Stomach smooth muscle (tissue), 2 donors: ENCODE measurements around the gene NHSL2.

ENCODE experiments used
- H3K27ac ChIP-seq: one replicate; pipeline ENCODE4 v1.7.0; 2013; ENCODE audit warnings: mild to moderate bottlenecking, low read length, inconsistent platforms
- H3K27me3 ChIP-seq, 2 donors: one replicate each; pipeline ENCODE4 v1.7.0; 2013; ENCODE audit warnings: low read length in 2 of 2; ENCODE audit not compliant: insufficient read depth in 2 of 2, control insufficient read depth in 1 of 2
- H3K36me3 ChIP-seq, 2 donors: one replicate each; pipeline ENCODE4 v1.7.0; 2013; ENCODE audit warnings: low read length in 2 of 2; ENCODE audit not compliant: control insufficient read depth in 2 of 2, insufficient read depth in 2 of 2
- H3K4me1 ChIP-seq: one replicate; pipeline ENCODE4 v1.7.0; 2013; ENCODE audit warnings: low read length; ENCODE audit not compliant: control insufficient read depth, insufficient read depth
- H3K4me3 ChIP-seq, 2 donors: one replicate each; pipeline ENCODE4 v1.7.0; 2013; ENCODE audit warnings: low read length in 2 of 2
- H3K9ac ChIP-seq, 2 donors: one replicate each; pipeline ENCODE4 v1.7.0; 2013; ENCODE audit warnings: low read length in 2 of 2, mild to moderate bottlenecking in 1 of 2
- H3K9me3 ChIP-seq, 2 donors: one replicate each; pipeline ENCODE4 v1.7.0; 2013; ENCODE audit warnings: low read length in 2 of 2; ENCODE audit not compliant: control insufficient read depth in 2 of 2
- donor health status: healthy.
- donor health status: Pancreatic carcinoma.

NHSL2 gene

DNA sequence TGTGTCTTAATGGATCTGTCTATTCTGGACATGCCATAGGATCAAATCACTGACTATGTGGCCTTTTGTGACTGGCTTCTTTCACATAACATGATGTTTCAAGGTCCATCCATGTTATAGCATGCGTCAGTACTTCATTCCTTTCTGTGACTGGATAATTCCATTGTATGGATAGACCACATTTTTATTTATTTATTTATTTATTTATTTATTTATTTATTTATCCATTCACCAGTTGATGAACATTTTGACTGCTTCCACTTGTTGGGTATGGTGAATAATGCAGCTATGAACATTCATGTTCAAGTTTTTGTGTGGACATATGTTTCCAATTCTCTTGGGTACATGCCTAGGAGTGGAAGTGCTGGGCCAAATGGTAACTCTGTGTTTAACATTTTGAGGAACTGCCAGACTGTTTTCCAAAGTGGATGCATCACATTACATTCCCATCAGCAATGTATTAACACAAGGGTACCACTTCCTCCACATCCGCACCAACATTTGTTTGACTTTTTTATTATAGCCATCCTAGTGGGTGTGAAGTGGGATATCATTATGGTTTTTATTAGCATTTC is 207.1 kb downstream of the NHSL2 start:
- peaks cover 0 to 3% of the 10 kb centered on the region in 2 donors for H3K27me3 ChIP-seq
- H3K9me3 ChIP-seq: no peaks in the 10 kb centered on the region
- no peaks in the 10 kb centered on the region for H3K36me3 ChIP-seq
- H3K27ac ChIP-seq: no peak overlapping the region
- H3K4me1 ChIP-seq: peaks cover 26% of the 10 kb centered on the region
- H3K4me3 ChIP-seq: no peak overlapping the region
- H3K9ac ChIP-seq: no peak overlapping the region

DNA sequence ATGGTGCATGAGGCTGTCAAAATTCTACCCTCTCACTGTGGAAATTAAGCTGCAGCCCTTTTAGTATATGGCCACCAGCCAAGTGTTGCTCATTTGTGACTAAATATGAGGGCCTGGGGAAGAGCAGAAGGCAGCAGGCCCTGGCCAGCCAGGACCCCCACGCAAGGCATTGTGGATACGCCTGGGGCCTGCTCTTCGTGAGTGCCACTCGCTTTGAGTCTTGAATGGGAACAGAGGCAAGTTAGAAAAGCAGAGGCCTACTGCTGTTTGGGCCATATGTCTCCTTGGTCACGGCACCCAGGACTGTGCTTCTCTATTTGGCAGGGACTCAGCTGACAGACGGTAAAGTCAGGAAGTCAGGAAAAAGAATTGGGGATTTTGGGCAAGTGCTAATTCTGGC is 210.2 kb downstream of the NHSL2 start:
- Histone ChIP-seq H3K27ac (peak overlapping the region; percentile 77), H3K36me3 (no peaks in the 10 kb centered on the region), H3K4me1 (peaks cover 42% of the 10 kb centered on the region), H3K9me3 (no peaks in the 10 kb centered on the region), H3K27me3 (peaks cover 0 to 12% of the 10 kb centered on the region in 2 donors), H3K9ac (peak overlapping the region in 1 of 2 donors; percentile 52), H3K4me3 (peak overlapping the region in 1 of 2 donors; percentile 5)

DNA sequence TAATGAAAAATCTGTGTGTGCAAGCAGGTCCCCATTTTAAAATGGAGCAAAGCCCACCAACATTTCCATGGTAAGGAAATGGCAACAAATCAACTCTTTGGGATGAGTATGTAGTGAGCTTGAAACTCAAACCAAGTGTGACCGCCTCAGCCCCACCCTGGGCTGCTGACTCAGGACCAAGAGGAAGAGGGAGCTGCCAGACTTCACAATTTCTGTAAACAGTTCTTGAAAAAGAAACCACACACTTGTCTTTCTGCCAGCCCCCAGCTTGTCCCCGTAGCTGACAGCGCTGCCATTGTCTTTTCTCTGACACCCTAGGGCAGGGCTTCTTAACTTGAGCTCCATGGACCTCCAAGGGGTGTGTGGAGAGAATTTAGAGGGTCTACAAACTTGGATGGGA is 210.7 kb downstream of the NHSL2 start:
- H3K4me3 ChIP-seq: peak overlapping the region in 1 of 2 donors; percentile 5
- H3K9ac ChIP-seq: peak overlapping the region in 1 of 2 donors; percentile 52
- H3K36me3 ChIP-seq: no peaks in the 10 kb centered on the region
- H3K4me1 ChIP-seq: peaks cover 47% of the 10 kb centered on the region
- peaks cover 0 to 14% of the 10 kb centered on the region in 2 donors for H3K27me3 ChIP-seq
- H3K27ac ChIP-seq: peak overlapping the region; percentile 77
- no peaks in the 10 kb centered on the region for H3K9me3 ChIP-seq

DNA sequence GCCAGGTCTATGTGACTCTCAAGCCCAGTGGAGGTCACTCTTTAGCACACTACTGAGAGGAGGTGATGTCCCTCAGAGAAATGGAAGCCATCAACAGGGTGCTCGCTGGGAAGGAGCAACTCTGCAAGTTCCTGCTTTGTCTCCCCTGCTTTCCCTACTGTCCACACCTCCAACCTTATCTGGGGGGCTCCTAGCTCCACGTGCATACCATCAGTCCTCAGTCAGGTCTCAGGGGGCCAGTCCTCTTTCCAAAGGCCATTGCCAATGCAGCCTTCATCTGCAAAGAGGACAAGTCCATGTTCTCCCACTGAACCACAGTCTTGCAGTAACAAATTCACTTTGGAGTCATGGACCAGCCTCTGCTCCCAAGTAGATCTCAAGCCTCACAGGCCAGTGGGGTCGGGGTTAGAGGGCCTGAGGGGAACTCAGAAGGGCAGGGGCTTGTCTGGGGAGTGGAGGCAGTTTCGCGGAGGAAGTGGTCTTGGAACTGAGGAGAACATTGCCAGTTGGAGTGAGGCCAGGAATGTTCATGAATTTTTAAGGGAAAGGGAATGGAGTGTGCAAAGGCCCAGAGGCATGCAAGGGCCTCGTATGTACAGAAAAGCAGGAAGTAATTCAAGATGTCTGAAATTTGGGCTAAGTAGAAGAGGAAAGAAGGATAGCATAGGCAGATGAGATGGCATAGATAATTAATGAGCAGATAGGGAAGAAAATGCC is 212.1 kb downstream of the NHSL2 start:
- Histone ChIP-seq H3K36me3 (no peaks in the 10 kb centered on the region), H3K27me3 (peaks cover 0 to 16% of the 10 kb centered on the region in 2 donors)

DNA sequence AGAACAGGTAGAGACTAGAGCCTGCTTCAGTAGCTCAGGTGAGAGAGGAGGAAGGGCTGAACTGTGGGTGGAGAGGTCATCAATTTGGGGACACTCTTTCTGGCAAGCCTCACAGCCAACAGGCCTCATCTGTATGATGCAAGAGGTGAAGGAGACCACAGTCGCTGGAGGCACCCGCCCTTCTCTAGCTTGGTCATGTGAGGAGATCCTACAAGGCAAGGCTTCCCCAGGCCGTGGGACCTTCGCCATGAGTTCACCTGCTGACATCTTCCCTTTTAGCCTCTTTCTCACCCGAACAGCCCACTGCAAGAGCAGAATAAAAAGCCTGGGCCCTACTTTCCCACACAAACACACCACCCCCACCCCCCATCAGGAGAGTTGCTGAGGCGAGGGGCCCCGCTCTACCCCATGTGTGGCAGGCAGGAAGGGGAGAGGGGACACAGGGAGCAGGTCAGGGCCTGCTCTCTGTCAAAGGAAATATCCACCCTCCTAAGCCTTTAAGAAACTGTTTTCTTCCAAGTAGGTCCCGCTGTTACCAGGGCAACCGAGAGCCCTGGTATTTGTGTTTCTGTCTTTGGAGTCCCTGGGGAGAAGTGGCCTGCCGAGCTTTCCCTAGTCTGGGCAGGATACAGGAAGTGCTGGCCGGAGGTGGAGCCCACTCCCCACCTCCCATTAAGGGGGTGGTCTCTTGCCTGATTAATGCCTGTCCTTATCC is 213.0 kb downstream of the NHSL2 start:
- no peaks in the 10 kb centered on the region for H3K9me3 ChIP-seq
- H3K4me1 ChIP-seq: peaks cover 52% of the 10 kb centered on the region
- H3K27me3 ChIP-seq: peaks cover 0 to 20% of the 10 kb centered on the region in 2 donors
- peak overlapping the region; percentile 74 for H3K27ac ChIP-seq
- H3K4me3 ChIP-seq: no peak overlapping the region
- H3K9ac ChIP-seq: peak overlapping the region in 1 of 2 donors; percentile 13
- H3K36me3 ChIP-seq: no peaks in the 10 kb centered on the region

More for the DNA sequence above, 212.1 kb downstream of the NHSL2 start:
- Histone ChIP-seq H3K4me3 (no peak overlapping the region), H3K9me3 (no peaks in the 10 kb centered on the region), H3K27ac (peak overlapping the region; percentile 74), H3K9ac (no peak overlapping the region), H3K4me1 (peaks cover 51% of the 10 kb centered on the region)

DNA sequence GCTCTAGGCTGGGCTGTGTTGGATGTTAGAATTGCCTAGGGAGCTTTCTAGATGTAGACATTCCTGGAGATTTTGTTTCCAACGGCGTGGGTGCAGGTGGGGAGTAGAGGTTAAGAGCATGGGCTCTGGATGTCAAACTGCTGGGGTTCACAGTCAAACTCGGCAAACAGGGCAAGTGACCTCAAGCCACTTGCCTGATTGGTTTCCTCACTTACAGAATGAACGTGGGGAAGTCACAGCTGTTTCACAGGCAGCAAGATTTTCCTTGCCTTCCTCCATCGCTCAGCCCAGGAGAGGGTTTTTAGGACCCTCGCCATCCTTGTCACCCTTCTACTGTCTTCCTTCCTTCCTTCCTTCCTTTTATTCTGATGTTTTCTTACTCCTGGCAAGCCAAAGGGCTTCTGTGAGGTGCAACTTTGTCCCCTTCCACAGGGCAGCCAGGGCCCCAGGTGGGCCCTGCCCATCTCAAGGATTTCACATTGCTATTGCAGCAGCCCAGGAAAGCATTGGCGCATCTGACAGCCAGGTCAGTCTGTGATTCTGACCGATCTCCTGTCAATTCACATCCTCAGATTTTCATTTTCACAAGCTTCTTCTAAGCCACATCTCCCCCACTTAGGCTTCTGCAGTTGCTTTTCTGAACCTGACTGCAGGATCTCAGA is 214.0 kb downstream of the NHSL2 start:
- Histone ChIP-seq H3K9ac (peak overlapping the region in 1 of 2 donors; percentile 21), H3K9me3 (no peaks in the 10 kb centered on the region), H3K27ac (peak overlapping the region; percentile 74), H3K4me1 (peaks cover 54% of the 10 kb centered on the region), H3K27me3 (peaks cover 0 to 29% of the 10 kb centered on the region in 2 donors), H3K4me3 (no peak overlapping the region), H3K36me3 (no peaks in the 10 kb centered on the region)

DNA sequence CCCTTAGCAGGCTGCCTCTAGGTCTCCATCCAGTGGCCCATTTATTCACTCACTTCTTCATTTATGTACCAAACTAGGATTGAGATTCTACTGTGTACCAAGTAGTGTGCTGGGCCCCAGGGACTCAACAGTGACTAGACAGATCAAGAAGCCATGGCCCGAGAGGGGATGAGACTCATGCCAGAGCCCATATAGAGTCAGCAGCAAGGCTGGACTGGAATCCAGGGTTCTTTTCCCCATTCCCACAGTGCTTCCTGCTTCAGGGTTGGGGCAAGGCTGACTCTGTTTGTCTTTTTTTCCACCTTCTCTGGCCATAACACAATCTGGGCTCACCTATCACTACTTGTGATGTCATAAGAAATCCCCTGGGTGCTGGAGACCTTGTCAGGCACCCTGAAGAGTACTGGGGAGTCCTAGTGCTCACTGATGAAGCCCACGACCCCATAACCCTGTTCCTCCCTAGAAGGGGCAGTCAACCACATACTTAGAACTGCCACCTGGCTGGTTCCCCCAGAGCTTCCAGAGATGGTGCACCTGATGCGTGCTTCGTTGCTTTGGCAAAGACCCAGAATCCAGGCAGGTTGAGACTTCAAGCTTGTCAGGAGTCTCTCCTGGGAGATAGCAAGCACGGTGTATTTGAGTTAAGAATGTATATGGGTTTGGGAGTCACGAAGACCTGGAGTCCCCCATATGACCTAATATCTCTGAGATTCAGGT is 214.8 kb downstream of the NHSL2 start:
- H3K9ac ChIP-seq: peak overlapping the region in 1 of 2 donors; percentile 51
- no peak overlapping the region for H3K4me3 ChIP-seq
- H3K27ac ChIP-seq: peak overlapping the region; percentile 74
- peaks cover 0 to 31% of the 10 kb centered on the region in 2 donors for H3K27me3 ChIP-seq
- H3K4me1 ChIP-seq: peaks cover 53% of the 10 kb centered on the region
- H3K36me3 ChIP-seq: no peaks in the 10 kb centered on the region
- no peaks in the 10 kb centered on the region for H3K9me3 ChIP-seq

DNA sequence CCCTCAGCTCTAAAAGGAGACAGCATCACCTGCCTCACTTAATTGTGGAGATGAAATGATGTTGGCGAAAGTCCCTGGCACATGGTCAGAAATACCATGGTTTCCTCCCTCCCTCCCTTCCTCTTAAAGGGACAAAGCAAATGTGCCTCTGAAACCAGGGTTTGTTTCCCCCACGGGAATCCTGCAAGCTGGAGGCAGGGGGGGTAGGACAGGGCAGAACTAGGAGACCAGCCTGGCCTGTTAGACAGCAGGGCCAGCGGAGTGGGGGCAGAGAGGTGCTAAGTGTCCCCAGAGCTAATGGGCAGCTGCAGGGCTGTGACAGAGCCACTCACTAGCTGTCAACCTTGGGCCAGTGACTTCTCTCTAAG is 215.4 kb downstream of the NHSL2 start:
- peaks cover 0 to 31% of the 10 kb centered on the region in 2 donors for H3K27me3 ChIP-seq
- H3K9me3 ChIP-seq: no peaks in the 10 kb centered on the region
- no peaks in the 10 kb centered on the region for H3K36me3 ChIP-seq
- H3K4me1 ChIP-seq: peaks cover 47% of the 10 kb centered on the region
- peak overlapping the region; percentile 74 for H3K27ac ChIP-seq
- H3K9ac ChIP-seq: peak overlapping the region; percentile 42 to 51
- H3K4me3 ChIP-seq: no peak overlapping the region

DNA sequence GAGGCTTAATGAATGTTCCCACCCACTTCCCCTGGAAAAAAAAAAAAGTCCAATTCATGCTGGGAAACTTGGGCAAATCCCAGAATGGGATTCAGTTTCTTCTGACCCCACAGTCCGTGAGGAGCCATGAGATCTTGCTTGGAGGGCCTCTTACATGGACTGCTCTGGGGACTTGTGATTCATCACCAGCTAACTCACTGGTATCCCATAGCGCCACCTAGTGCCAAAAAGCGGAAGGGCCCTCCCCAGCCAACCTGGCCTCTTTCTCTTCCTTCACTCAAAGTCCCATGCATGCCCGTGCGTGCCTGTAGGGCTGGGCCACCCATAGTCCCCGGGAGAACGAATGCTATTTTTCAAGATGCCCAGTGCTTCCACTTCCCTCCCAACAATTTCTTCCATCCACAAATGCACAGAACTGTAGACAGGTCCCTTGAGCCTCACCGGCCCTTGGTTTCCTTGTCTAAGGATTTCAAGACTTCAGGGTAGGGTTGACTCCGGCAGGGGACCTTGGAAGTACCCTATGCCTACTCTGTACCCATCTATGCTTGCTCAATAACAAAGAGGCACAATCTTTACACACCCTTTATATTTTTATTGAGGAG is 216.0 kb downstream of the NHSL2 start:
- Histone ChIP-seq H3K4me1 (peaks cover 44% of the 10 kb centered on the region), H3K27me3 (peaks cover 0 to 31% of the 10 kb centered on the region in 2 donors), H3K27ac (peak overlapping the region; percentile 74), H3K36me3 (no peaks in the 10 kb centered on the region), H3K9me3 (no peaks in the 10 kb centered on the region), H3K9ac (peak overlapping the region in 1 of 2 donors; percentile 42), H3K4me3 (no peak overlapping the region)

DNA sequence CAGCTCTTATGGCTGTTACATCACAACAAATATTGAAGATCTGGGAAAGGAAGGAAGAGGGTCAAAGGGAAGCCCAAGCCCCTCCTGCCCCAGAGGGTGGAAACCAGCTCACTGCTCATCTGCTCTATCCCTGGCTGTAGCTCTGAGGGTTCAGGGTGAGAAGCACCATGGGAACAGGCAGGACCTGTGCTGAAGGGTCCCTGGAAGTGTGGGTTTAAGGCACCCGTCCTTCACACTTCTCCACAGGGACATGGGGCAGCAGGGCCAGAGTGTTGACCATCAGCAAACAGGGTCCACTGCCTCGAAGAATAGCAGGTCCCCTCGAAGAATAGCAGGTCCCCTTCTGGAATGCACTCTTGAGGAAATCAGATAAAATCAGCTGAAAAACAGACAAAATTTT is 216.7 kb downstream of the NHSL2 start:
- Histone ChIP-seq H3K27me3 (peaks cover 0 to 32% of the 10 kb centered on the region in 2 donors), H3K27ac (peak overlapping the region; percentile 74), H3K36me3 (no peaks in the 10 kb centered on the region), H3K4me3 (no peak overlapping the region), H3K4me1 (peaks cover 47% of the 10 kb centered on the region), H3K9ac (no peak overlapping the region), H3K9me3 (no peaks in the 10 kb centered on the region)
